GM19468 (cell line): Measurements from ENCODE around the gene ARRDC4.
"Not testable (repeated sequence)": the region's sequence is repeated elsewhere in the genome, so short reads cannot be mapped to it uniquely, and the experiment has no call there.

Experiments
- ATAC-seq: cut with Tn5 transposase; IDR thresholded peaks from one replicate; pipeline ENCODE4 v1.9.1; 2021; ENCODE audit warnings: mild to moderate bottlenecking, moderate library complexity, moderate number of reproducible peaks; ENCODE audit not compliant: unreplicated experiment; ENCODE audit errors: extremely low read depth

ARRDC4 gene

GRCh38 chr15:97962263-97962662 is 1.8 kb downstream of the ARRDC4 start:
- ATAC-seq, result no peak

DNA sequence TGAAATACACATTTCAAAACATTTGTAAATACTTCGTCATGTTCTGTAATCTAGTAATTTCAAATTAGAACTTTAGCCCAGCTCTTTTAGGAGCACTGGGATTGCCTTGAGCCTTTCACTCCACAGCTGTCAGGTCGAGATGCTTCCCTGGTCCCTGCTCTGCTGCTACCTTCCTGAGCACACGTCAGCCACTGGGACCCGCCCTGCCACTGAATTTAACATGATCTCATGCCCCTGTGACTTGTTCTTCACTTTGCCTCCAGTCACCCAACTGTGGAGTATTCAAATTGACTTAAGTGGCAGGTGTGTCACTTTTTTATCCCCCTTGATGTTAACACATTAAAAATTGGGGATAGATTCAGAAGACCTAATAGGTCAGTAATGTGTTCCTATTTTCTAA is 3.3 kb downstream of the ARRDC4 start:
- ATAC-seq, result no peak

GRCh38 chr15:97966246-97966645 is 5.7 kb downstream of the ARRDC4 start:
- no peak for ATAC-seq

- no peak for ATAC-seq
These were observed 6.6 kb downstream of the ARRDC4 start for GRCh38 chr15:97966924-97967620.

DNA sequence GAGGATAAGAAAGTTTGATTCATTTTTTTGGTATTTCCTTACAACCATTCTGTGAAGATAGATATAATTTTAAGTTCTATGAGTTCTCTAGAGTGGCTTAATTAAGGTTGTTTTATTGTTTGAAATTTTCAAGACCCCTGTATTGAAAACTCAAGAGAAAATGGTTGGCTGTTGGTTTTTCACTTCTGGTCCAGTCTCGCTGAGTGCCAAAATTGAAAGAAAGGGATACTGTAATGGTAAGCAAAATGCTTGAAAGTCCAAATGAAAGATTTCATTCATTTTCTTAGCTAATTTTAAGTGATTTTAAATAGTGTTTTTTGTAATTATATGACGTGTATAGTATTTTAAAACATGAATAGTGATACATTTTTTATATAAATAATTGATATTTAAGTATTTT is 7.4 kb downstream of the ARRDC4 start:
- no peak for ATAC-seq

- no peak for ATAC-seq
These were observed 7.9 kb downstream of the ARRDC4 start for GRCh38 chr15:97968380-97968779.

DNA sequence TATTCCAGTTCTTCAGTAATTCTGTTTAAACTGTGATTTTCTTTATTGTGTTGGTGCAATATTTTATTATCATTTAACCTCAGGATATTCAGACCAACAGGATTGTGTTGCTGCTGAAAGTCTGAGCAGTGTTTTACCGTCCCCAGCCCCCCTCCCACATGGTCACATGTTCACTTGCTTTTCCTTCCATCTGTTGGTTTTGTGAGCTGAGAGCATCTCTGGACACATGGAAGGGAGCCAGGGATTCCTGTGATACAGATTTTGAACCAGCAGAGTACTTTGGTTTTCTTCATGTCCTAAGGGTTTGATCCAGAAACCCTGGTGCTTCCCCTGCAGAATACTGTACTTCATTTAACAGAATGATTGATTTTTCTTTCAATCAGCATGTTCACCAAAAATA is 11.9 kb downstream of the ARRDC4 start:
- ATAC-seq, result no peak

- ATAC-seq, result no peak
These were observed 15.6 kb downstream of the ARRDC4 start for GRCh38 chr15:97976129-97976528.

GRCh38 chr15:97976766-97977503 is 16.4 kb downstream of the ARRDC4 start:
- no peak for ATAC-seq

DNA sequence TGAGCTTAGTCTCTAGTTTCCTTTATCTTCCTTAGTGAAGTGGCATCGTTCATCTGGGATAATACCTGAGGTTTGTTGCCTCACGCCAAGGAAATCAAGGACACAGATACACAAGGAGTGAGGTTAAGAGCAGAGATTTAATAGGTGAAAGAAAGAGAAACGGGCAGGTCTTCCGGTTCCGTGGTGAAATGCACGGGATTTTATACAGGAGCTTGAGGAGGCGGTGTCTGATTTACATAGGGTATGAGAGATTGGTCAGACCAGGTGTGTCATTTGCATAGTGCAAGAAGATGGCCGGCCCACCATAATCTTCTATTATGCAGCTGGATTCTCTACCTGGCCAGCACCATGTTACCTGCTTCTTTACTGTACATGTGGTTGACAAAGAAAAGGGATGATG is 17.2 kb downstream of the ARRDC4 start:
- no peak for ATAC-seq

GRCh38 chr15:97978401-97979139 is 18.1 kb downstream of the ARRDC4 start:
- no peak for ATAC-seq

DNA sequence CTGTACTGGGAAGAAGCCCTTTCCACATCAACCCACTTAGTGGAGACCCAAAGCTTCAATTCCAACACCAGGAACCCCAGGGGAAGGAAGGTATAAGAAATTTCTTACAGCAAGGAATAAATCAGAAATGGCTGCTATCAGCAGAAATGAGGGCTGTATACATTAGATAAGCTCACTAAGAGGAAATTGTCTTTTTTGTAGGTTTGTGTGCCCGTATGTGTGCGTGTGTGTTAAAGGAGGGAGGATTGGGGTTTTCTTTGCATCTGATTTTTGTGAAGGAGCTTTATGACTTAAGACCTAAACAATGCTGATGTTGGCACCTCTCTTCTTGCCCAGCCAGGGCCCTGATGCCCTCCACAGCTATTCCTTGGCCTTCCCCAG is 18.6 kb downstream of the ARRDC4 start:
- ATAC-seq, result no peak

DNA sequence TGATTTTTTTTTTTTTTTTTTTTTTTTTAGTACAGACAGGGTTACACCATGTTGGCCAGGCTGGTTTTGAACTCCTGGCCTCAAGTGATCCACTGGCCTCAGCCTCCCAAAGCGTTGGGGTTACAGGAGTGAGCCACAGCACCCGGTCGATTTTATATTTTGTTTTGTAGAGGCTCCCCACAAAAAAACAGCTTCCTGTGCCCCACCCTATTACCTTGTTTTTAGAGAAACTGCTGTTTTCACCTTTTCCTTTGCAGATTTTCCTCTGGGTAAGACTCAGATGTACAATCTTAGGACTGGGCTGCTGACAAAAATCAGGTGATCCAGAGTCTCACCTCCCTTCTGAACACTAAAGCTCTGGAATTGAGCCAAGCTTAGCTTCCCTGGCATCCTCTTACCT is 20.6 kb downstream of the ARRDC4 start:
- ATAC-seq, result no peak

GRCh38 chr15:97981758-97982157 is 21.3 kb downstream of the ARRDC4 start:
- no peak for ATAC-seq

DNA sequence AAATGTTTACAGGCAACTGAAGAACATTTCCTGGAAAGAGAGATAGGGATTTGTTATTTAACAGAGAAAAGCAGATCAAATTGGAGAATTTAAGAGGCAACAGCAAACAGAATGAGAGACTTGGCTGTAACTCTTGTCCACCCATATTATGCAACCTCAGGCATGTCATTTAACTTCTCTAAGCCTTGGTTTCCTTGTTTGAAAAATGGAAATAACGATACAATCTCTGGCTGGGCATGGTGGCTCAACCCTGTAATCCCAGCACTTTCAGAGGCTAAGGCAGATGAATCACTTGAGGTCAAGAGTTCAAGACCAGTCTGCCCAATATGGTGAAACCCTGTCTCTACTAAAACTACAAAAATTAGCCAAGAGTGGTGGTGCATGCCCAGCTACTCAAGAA is 23.7 kb downstream of the ARRDC4 start:
- ATAC-seq, result no peak

DNA sequence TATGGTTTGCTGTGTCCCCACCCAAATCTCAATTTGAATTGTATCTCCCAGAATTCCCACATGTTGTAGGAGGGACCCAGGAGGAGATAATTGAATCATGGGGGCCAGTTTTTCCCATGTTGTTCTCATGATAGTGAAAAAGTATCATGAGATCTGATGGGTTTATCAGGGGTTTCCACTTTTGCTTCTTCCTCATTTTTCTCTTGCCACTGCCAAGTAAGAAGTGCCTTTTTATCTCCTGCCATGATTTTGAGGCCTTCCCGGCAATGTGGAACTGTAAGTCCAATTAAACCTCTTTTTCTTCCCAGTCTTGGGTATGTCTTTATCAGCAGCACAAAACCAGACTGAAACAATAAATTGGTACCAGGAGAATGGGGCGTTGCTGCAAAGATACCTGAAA is 25.5 kb downstream of the ARRDC4 start:
- not testable (repeated sequence) for ATAC-seq

DNA sequence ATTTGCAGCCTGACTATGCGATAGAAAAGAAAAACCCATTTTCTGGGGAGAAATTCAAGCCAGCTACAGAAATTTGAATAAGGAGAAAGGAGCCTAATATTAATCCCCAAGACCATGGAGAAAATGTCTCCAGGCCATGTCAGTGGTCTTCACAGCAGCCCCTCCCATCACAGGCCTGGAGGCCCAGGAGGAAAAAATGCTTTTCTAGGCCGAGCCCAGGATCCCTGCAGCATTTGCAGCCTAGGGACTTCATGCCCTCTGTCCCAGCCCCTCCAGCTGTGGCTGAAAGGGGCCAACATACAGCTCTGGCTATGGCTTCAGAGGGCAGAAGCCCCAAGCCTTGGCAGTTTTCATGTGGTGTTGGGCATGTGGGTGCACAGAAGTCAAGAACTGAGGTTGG is 26.3 kb downstream of the ARRDC4 start:
- ATAC-seq, result no peak

GRCh38 chr15:97989299-97989698 is 28.8 kb downstream of the ARRDC4 start:
- no peak for ATAC-seq

- ATAC-seq, result no peak
These were observed 31.6 kb downstream of the ARRDC4 start for GRCh38 chr15:97991972-97992541.

GRCh38 chr15:97992823-97993222 is 32.3 kb downstream of the ARRDC4 start:
- no peak for ATAC-seq

- no peak for ATAC-seq
These were observed 32.8 kb downstream of the ARRDC4 start for GRCh38 chr15:97993310-97993738.
